Testis (tissue), 3 donors: ENCODE measurements around the gene NTF3. TPM values are rescaled to one million over a fixed set of nuclear protein-coding genes. Genes with fewer than 3 reads are reported as not detected.

Experiments used
- DNase-seq: peaks from one replicate; pipeline ENCODE4 v3.0.0-alpha.2; 2019
- H3K27ac ChIP-seq, 2 donors: fragments of 200-600 bp; sonication (generic); one replicate each; pipeline ENCODE4 v1.5.1; 2019
- H3K27me3 ChIP-seq: fragments of 200-600 bp; sonication (generic); one replicate; pipeline ENCODE4 v1.5.1; 2019
- H3K36me3 ChIP-seq: fragments of 200-600 bp; sonication (generic); one replicate; pipeline ENCODE4 v1.5.1; 2017; ENCODE audit warnings: low read depth; ENCODE audit errors: missing control alignments
- H3K4me1 ChIP-seq: fragments of 200-600 bp; sonication (generic); one replicate; pipeline ENCODE4 v1.5.1; 2019
- H3K4me3 ChIP-seq, 2 donors: fragments of 200-600 bp; sonication (generic); one replicate each; pipeline ENCODE4 v1.5.1; 2017 to 2019
- H3K9me3 ChIP-seq: fragments of 200-600 bp; sonication (generic); one replicate; pipeline ENCODE4 v1.5.1; 2017
- CTCF ChIP-seq, 3 experiments: fragments of 450-650 bp in 2 of 3; fragments of 200-600 bp in 1 of 3; sonication (generic) in 1 of 3; IDR thresholded peaks; one replicate each; pipeline ENCODE4 v1.5.1; 2016 to 2019; ENCODE audit warnings: antibody characterized with exemption in 3 of 3, mild to moderate bottlenecking in 2 of 3, moderate library complexity in 1 of 3
- POLR2A ChIP-seq: fragments of 450-650 bp; IDR thresholded peaks from one replicate; pipeline ENCODE4 v1.6.1; 2017; ENCODE audit warnings: antibody characterized with exemption, mild to moderate bottlenecking, moderate library complexity
- WGBS, 2 donors: methylation state at CpG; one replicate each; pipeline ENCODE4 v1.1.5; 2018; 5-methylcytosine and 5-hydroxymethylcytosine counted together
- intact Hi-C: fragments of 100-400 bp; cut with DNase I; formaldehyde crosslinking; loops from one replicate; pipeline ENCODE4 v1.15.1; 2023; ENCODE audit warnings: low total_unique reads
- polyA plus RNA-seq: library from polyadenylated mRNA; stranded (reverse); fragments of 350-450 nt; fragmentation: Illumina TruSeq; extraction: RNeasy Lipid Tissue Mini Kit (QIAGEN cat#74804); gene quantifications from one replicate; pipeline ENCODE4 v1.2.3, GENCODE V29; 2014; ENCODE audit warnings: low read depth, low replicate concordance; ENCODE audit not compliant: insufficient read depth
- total RNA-seq, 2 donors: library from RNA; depleted of rRNA; stranded (reverse); fragments of >200 nt; gene quantifications; one replicate each; pipeline ENCODE4 v1.2.3, GENCODE V29; 2016

The NTF3 gene
- total and polyA plus RNA-seq, 3 donors from 2014 or later, result 1.1 to 2.2 (median 1.4) TPM

GRCh38 chr12:5437182-5437583 lies 5.3 kb downstream of the NTF3 start:
- DNase-seq, result no peak
- TF ChIP-seq CTCF (IDR thresholded peaks at IDR 0.05) (no peak), POLR2A (no peak)
- H3K27me3 ChIP-seq, result no peaks in the 10 kb centered on the region

GRCh38 chr12:5437589-5437988 lies 5.7 kb downstream of the NTF3 start:
- Histone ChIP-seq H3K27me3 (no peaks in the 10 kb centered on the region), H3K27ac (no peak overlapping the region), H3K4me1 (no peaks in the 10 kb centered on the region), H3K4me3 (no peak overlapping the region), H3K36me3 (no peaks in the 10 kb centered on the region), H3K9me3 (no peaks in the 10 kb centered on the region)
- DNase-seq, result no peak
- intact Hi-C loops, result no loop called here
- TF ChIP-seq CTCF (IDR thresholded peaks at IDR 0.05), result no peak
- TF ChIP-seq POLR2A, result no peak
- WGBS, 2 donors, result 64 to 69% methylated on average over 11 of the region's 11 CpGs

More at GRCh38 chr12:5437182-5437583, 5.3 kb downstream of the NTF3 start:
- H3K9me3 ChIP-seq, result no peaks in the 10 kb centered on the region
- no peaks in the 10 kb centered on the region for H3K36me3 ChIP-seq
- no peak overlapping the region for H3K27ac ChIP-seq
- H3K4me1 ChIP-seq, result no peaks in the 10 kb centered on the region
- no peak overlapping the region for H3K4me3 ChIP-seq
- WGBS, 2 donors, result 72 to 74% methylated on average over 4 of the region's 4 CpGs
- intact Hi-C loops, result no loop called here

- no peaks in the 10 kb centered on the region for H3K27me3 ChIP-seq
- TF ChIP-seq POLR2A (no peak), CTCF (IDR thresholded peaks at IDR 0.05) (no peak)
- 46 to 70% methylated on average over 4 of the region's 4 CpGs for WGBS, 2 donors
- H3K4me1 ChIP-seq, result no peaks in the 10 kb centered on the region
- no peak for DNase-seq
- no peaks in the 10 kb centered on the region for H3K36me3 ChIP-seq
- H3K9me3 ChIP-seq, result no peaks in the 10 kb centered on the region
- H3K27ac ChIP-seq, result no peak overlapping the region
- intact Hi-C loops, result no loop called here
- no peak overlapping the region for H3K4me3 ChIP-seq
Measured at GRCh38 chr12:5438671-5439200, 6.8 kb downstream of the NTF3 start.

GRCh38 chr12:5439371-5439771 lies 7.5 kb downstream of the NTF3 start:
- 89 to 91% methylated on average over 4 of the region's 4 CpGs for WGBS, 2 donors
- Histone ChIP-seq H3K27me3 (no peaks in the 10 kb centered on the region), H3K36me3 (no peaks in the 10 kb centered on the region), H3K27ac (no peak overlapping the region), H3K4me1 (no peaks in the 10 kb centered on the region), H3K9me3 (no peaks in the 10 kb centered on the region), H3K4me3 (no peak overlapping the region)
- DNase-seq, result no peak
- TF ChIP-seq CTCF (IDR thresholded peaks at IDR 0.05) (no peak), POLR2A (no peak)
- intact Hi-C loops, result no loop called here

- H3K27me3 ChIP-seq, result no peaks in the 10 kb centered on the region
- no peak overlapping the region for H3K27ac ChIP-seq
- DNase-seq, result no peak
- H3K36me3 ChIP-seq, result no peaks in the 10 kb centered on the region
- H3K4me1 ChIP-seq, result no peaks in the 10 kb centered on the region
- no peak overlapping the region for H3K4me3 ChIP-seq
- intact Hi-C loops, result no loop called here
- TF ChIP-seq CTCF (IDR thresholded peaks at IDR 0.05) (no peak), POLR2A (no peak)
- no peaks in the 10 kb centered on the region for H3K9me3 ChIP-seq
Measured at GRCh38 chr12:5439788-5440300, 7.9 kb downstream of the NTF3 start.
